GM18499 (cell line): Measurements from ENCODE around the gene ARHGEF4.
A peak's percentile ranks its signal among the peaks of the same experiment; 100 is the strongest.

ENCODE experiments used
- ATAC-seq: cut with Tn5 transposase; IDR thresholded peaks from one replicate; pipeline ENCODE4 v1.9.1; 2021; ENCODE audit warnings: moderate number of reproducible peaks; ENCODE audit not compliant: insufficient read depth, unreplicated experiment

The ARHGEF4 gene

GRCh38 chr2:130814931-130815680 is 21.6 kb upstream of the ARHGEF4 start:
- ATAC-seq, result no peak

GRCh38 chr2:130818809-130819208 is 17.9 kb upstream of the ARHGEF4 start:
- ATAC-seq, result no peak

DNA sequence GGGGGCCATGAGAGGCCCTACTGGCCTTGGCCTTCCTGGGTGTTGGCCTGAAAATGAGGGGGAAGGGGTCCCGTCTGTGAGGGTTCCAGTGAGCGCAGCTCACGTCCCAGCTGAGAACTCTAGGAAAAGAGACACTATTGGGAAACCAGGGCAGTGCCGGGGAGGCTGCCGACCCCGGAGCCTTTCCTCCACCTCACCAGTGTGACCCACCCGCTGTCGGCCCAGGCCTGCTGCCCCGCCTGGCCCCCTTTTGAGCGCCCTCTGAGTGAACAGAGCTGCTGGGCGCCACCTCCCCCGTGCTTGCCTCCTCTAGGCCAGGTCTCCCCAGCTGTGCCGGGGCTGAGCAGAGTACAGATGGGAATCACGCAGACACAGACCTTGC is 17.5 kb upstream of the ARHGEF4 start:
- no peak for ATAC-seq

- ATAC-seq, result no peak
Measured at GRCh38 chr2:130819608-130820278, 17.0 kb upstream of the ARHGEF4 start.

- no peak for ATAC-seq
Measured at GRCh38 chr2:130820279-130820861, 16.3 kb upstream of the ARHGEF4 start.

- no peak for ATAC-seq
Measured at GRCh38 chr2:130821867-130822266, 14.8 kb upstream of the ARHGEF4 start.

DNA sequence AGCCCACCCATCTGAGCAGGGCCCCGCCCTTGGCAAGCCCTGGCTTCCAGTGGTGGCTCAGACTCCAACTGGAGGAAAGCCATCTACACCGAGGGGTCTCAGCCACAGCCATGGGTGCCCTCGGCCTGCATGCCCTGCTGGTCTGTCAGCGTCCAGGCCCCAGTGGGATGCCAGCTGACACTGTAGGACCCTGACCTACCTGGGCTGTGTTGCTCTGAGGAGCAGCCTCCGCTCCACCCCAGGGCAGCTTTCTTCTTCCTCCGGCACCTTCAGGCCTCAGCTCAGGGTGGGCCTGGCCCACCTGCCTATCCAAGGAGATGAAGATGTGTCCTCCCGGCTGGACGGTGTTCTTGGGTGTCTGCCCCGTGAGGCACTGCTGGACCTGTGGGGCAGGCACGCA is 13.9 kb upstream of the ARHGEF4 start:
- ATAC-seq, result no peak

DNA sequence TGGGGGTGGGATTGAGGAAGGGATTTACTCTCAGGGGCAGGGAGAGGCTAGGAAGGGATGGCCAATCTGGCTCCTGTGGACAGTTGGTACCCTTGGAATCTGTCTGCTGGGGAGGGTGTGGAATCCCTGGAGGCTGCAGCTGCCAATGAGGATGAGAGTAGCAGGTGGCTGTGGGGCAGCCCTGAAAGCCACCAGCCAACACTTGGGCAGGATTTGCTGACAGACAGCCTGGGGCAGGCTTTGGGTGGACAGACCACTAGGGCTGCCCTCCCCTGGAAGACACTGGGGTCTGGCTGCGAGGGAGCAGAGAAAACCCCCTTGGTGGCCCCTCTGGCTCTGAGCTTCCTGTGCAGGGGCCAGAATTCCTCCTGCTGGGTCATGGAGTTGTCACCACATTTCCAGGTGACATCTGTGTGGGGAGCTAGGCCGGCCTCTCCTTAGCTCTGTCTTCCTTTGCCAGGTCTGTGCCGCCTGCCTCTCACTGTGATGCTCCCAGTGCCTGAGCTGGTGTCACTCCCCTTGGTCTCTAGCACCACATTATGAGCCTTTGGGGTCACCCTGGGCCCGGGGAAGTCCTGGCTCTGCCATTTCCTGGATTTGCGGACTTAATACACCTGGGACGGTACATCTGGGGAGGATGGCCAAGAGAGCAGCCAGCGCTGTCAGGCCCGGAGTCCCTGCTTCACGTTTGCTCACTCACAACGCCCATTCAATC is 13.4 kb upstream of the ARHGEF4 start:
- ATAC-seq, result no peak

DNA sequence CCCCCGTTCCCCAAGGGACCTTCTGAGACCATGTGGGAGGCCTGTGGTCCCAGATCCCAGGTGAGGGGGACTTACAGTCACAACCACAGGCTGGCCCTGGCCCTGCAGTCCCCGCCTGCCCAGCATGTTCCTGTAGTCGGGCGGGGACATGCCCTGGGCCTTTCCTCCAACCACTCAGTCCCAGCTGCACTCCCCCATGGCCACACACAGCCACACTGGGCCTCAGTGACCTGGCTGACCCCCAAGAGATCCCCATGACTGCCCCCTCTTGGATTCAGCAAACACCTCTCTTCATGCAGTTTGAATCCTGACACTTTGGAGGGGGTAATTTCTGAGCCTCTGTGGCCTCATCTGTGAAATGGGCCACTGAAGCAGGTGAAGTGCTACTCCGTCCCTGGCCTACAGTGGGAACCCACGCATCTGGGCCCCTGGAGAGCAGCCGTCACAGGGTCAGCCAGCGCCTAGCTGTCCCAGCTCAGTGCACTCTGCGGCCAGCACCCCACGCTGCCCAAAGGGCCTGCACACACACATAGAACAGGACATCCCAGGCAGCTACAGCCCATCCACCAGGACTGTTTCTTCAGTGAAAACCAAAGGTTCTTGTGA is 12.7 kb upstream of the ARHGEF4 start:
- ATAC-seq, result no peak

- peak; percentile 92 for ATAC-seq
Measured at GRCh38 chr2:130824492-130825061, 12.1 kb upstream of the ARHGEF4 start.

DNA sequence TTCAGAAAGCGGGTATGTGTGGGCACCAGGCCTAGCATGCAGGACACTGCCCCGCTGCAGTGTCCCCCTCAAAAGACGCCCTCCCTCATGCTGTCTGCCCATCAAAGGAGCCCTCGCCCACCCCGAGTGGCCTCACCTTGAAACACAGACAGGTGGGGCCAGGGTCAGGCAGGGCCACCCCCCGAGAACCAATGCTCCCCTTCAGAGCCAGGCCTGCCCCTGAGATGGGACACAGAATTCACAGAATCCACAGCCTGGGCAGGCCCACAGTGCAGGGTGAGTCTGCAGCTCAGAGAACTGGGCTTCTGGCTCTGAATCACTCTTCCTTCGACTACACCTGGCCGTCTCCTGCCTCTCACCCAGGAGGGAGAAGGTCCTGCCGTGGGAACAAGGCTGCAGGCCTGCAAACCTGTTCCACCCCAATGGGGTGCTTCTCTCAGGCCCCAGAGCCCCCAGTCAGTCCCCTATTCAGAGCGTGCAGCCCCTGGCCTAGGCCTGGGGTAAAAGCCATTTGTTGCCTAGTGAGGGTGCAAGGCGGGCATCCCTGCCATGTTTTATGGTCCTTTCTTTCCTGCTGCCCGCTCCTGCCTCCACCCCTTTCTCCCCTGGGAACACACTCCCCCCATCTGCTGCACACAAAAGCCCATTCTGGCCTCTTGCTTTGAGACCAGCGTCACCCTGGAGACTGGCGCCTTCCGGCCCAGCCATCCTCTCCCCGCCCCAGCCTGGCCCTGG is 11.3 kb upstream of the ARHGEF4 start:
- no peak for ATAC-seq

DNA sequence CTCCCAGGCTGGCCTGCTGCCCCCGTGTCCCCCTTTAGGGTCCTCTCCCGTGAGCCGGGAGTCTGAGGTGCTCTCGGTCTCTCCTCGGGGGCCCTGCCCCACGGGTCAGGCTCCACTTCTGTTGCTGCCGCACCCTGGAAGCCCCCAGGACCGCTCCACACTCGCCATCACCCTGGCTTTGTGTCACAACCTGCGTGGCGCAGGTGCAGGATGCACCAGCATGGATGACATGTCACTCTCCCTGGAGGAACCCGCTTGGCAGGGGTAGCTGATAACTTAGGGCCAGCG is 10.8 kb upstream of the ARHGEF4 start:
- ATAC-seq, result no peak

DNA sequence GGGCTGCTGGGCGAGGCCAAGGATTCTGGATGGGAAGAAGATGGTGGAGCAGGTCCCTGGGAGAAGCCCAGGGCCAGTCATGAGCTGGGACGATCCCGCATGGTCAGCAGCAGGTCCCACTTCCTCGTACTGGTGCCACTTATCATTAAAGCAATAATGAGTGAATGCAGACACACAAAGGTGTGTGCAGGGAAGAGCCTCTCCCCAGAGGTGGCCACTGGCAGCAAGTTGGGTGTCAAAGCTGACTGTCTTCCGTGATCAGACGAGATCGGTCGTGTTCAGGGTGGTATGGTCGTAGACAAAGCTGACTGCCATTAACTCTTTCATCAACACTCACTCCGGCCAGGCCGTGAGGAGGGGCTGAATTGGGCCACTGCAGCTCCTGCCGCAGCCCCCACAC is 10.3 kb upstream of the ARHGEF4 start:
- ATAC-seq, result no peak

- no peak for ATAC-seq
Measured at GRCh38 chr2:130826821-130827501, 9.8 kb upstream of the ARHGEF4 start.

DNA sequence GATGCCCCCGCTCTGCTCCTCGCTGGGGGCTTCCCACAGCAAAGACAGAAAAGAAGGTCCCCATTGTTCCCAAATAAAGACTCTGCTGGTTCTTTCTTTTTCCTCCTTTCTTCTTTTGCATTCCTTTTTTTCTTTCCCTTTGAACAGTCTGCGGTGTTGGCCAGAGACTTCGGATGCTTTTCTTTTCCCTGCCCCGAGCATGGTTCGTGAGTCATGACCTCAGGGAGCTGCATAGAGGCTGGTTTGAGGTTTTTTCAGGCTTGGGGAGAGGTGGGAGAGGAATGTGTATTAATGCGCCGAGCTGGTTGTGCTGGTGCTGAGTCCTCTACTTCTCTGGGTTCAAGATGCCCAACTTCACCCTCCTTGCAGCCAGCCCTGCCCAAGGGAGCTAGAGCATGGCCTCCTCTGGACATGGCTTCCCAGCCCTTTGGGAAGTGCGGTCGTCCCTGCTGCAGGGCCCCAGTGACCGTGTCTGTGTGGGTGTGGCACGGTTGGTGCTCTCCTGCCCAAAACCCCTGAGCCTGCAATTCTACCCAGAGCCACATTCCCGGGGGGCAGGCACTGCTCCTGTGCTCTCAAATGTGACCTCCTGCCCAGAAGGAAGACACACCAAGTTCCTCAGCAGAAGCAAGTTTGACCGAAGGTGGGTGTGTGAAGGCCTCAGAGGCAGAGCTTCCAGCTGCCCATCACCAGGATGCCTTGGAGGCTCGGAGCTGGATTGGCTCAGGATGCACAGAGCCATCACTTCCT is 9.0 kb upstream of the ARHGEF4 start:
- no peak for ATAC-seq

GRCh38 chr2:130828461-130828860 is 8.3 kb upstream of the ARHGEF4 start:
- ATAC-seq, result no peak

GRCh38 chr2:130829015-130829414 is 7.7 kb upstream of the ARHGEF4 start:
- ATAC-seq, result no peak

GRCh38 chr2:130830538-130830937 is 6.2 kb upstream of the ARHGEF4 start:
- ATAC-seq, result no peak

DNA sequence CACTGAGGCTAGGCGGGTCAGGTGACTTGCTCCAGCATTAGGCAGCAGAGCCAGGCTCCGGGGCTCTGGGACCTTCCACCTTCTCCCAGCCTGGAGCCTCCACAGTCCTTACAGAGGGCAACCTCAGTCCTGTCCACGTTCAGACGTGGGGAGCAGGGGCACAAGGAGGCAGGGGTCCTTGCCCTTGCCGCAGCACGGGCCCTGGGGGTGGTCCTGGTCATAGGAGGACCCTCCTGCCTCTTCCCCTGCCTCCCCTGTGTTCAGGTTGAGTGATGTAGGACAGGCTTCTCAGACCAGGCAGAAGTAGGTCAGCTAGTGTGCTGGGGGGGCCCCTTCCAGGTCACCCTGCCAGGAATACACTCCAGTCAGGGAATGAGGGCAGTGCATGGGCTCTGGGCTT is 5.4 kb upstream of the ARHGEF4 start:
- ATAC-seq, result no peak
